BLaER1 treated with 17β-estradiol and CSF1 and Interleukin-3, amounts not matched to agents 10 nM and 100 nM (cell line): ENCODE results near the gene AKT3.

Experiments
- H3K27ac ChIP-seq, 11 experiments: shearing (Covaris generic); formaldehyde crosslinking; 2 replicates each; pipeline ENCODE4 v1.8.1; 2022
- H3K27me3 ChIP-seq, 11 experiments: shearing (Covaris generic); formaldehyde crosslinking; 2 replicates each; pipeline ENCODE4 v1.8.1; 2022
- H3K36me3 ChIP-seq, 11 experiments: shearing (Covaris generic); formaldehyde crosslinking; 2 replicates each; pipeline ENCODE4 v1.8.1; 2022
- H3K4me1 ChIP-seq, 10 experiments: shearing (Covaris generic); formaldehyde crosslinking; 2 replicates each; pipeline ENCODE4 v1.8.1; 2022
- H3K4me2 ChIP-seq, 11 experiments: shearing (Covaris generic); formaldehyde crosslinking; 2 replicates each; pipeline ENCODE4 v1.8.1; 2022
- H3K4me3 ChIP-seq, 10 experiments: shearing (Covaris generic); formaldehyde crosslinking; 2 replicates each; pipeline ENCODE4 v1.8.1; 2022
- H3K9ac ChIP-seq, 11 experiments: shearing (Covaris generic); formaldehyde crosslinking; 2 replicates each; pipeline ENCODE4 v1.8.1; 2022
- H3K9me3 ChIP-seq, 11 experiments: shearing (Covaris generic); formaldehyde crosslinking; replicated peaks in 1 of 11; 2 replicates each; pipeline ENCODE4 v1.8.1; 2022
- H4K20me1 ChIP-seq, 11 experiments: shearing (Covaris generic); formaldehyde crosslinking; 2 replicates each; pipeline ENCODE4 v1.8.1; 2022
- Cebpa-rat ChIP-seq, 11 experiments: shearing (Covaris generic); IDR thresholded peaks; 2 replicates each; pipeline ENCODE4 v1.8.1; 2022

The AKT3 gene

GRCh38 chr1:243646841-243647240, 203.2 kb downstream of the AKT3 start:
- Histone ChIP-seq H3K9ac (no peak overlapping the region), H3K36me3 (peaks cover 30 to 63% (median 48%) of the 10 kb centered on the region in 11 experiments; a peak in 21 of 22 replicates), H3K4me1 (no peaks in the 10 kb centered on the region), H3K4me3 (no peak overlapping the region), H4K20me1 (no peaks in the 10 kb centered on the region; a peak in 1 of 22 replicates), H3K4me2 (no peak overlapping the region), H3K9me3 (peaks cover 22 to 39% (median 31%) of the 10 kb centered on the region in 11 experiments; a peak in 21 of 22 replicates), H3K27me3 (no peaks in the 10 kb centered on the region), H3K27ac (no peak overlapping the region)
- TF ChIP-seq Cebpa-rat (IDR thresholded peaks at IDR 0.05) = no peak

- H3K4me3 ChIP-seq = no peak overlapping the region
- no peaks in the 10 kb centered on the region; a peak in 1 of 22 replicates for H4K20me1 ChIP-seq
- no peak overlapping the region for H3K9ac ChIP-seq
- no peak for TF ChIP-seq Cebpa-rat (IDR thresholded peaks at IDR 0.05)
- no peaks in the 10 kb centered on the region for H3K4me1 ChIP-seq
- H3K9me3 ChIP-seq = peaks cover 15 to 34% (median 27%) of the 10 kb centered on the region in 11 experiments
- no peaks in the 10 kb centered on the region for H3K27me3 ChIP-seq
- H3K4me2 ChIP-seq = no peak overlapping the region
- H3K27ac ChIP-seq = no peak overlapping the region
- peaks cover 31 to 62% (median 44%) of the 10 kb centered on the region in 11 experiments for H3K36me3 ChIP-seq
Measured at GRCh38 chr1:243645281-243645680, 204.8 kb downstream of the AKT3 start.

GRCh38 chr1:243642936-243643335, 207.1 kb downstream of the AKT3 start:
- Histone ChIP-seq H3K4me3 (no peak overlapping the region), H3K27ac (no peak overlapping the region), H3K27me3 (no peaks in the 10 kb centered on the region), H3K9me3 (peaks cover 11 to 44% (median 30%) of the 10 kb centered on the region in 11 experiments; a peak in 21 of 22 replicates), H3K36me3 (peaks cover 33 to 65% (median 46%) of the 10 kb centered on the region in 11 experiments), H3K9ac (no peak overlapping the region), H3K4me2 (no peak overlapping the region), H3K4me1 (0 out of 20 replicates have a peak, but pooled peaks cover 0 to 2% (median 0%) of the 10 kb centered on the region in 10 experiments), H4K20me1 (no peaks in the 10 kb centered on the region; a peak in 1 of 22 replicates)
- no peak for TF ChIP-seq Cebpa-rat (IDR thresholded peaks at IDR 0.05)

- H4K20me1 ChIP-seq = no peaks in the 10 kb centered on the region; a peak in 1 of 22 replicates
- no peak overlapping the region for H3K4me2 ChIP-seq
- no peak overlapping the region for H3K27ac ChIP-seq
- no peak overlapping the region for H3K4me3 ChIP-seq
- no peaks in the 10 kb centered on the region for H3K27me3 ChIP-seq
- H3K9ac ChIP-seq = no peak overlapping the region
- TF ChIP-seq Cebpa-rat (IDR thresholded peaks at IDR 0.05) = no peak
- peaks cover 10 to 28% (median 20%) of the 10 kb centered on the region in 11 experiments; a peak in 21 of 22 replicates for H3K9me3 ChIP-seq
- peaks cover 12 to 40% (median 24%) of the 10 kb centered on the region in 11 experiments; a peak in 21 of 22 replicates for H3K36me3 ChIP-seq
- H3K4me1 ChIP-seq = 0 out of 20 replicates have a peak, but pooled peaks cover 0 to 2% (median 0%) of the 10 kb centered on the region in 10 experiments
Measured at GRCh38 chr1:243639027-243639658, 210.9 kb downstream of the AKT3 start.

- no peaks in the 10 kb centered on the region; a peak in 1 of 22 replicates for H4K20me1 ChIP-seq
- 0 out of 20 replicates have a peak, but pooled peaks cover 0 to 2% (median 0%) of the 10 kb centered on the region in 10 experiments for H3K4me1 ChIP-seq
- no peak for TF ChIP-seq Cebpa-rat (IDR thresholded peaks at IDR 0.05)
- no peaks in the 10 kb centered on the region for H3K27me3 ChIP-seq
- peaks cover 10 to 28% (median 17%) of the 10 kb centered on the region in 11 experiments; a peak in 21 of 22 replicates for H3K9me3 ChIP-seq
- H3K4me2 ChIP-seq = no peak overlapping the region
- no peak overlapping the region for H3K27ac ChIP-seq
- no peak overlapping the region for H3K9ac ChIP-seq
- peaks cover 11 to 38% (median 23%) of the 10 kb centered on the region in 11 experiments; a peak in 20 of 22 replicates for H3K36me3 ChIP-seq
- no peak overlapping the region for H3K4me3 ChIP-seq
Measured at GRCh38 chr1:243638186-243638585, 211.9 kb downstream of the AKT3 start.

- H3K27ac ChIP-seq = no peak overlapping the region
- H3K27me3 ChIP-seq = no peaks in the 10 kb centered on the region
- peaks cover 13 to 34% (median 23%) of the 10 kb centered on the region in 11 experiments for H3K9me3 ChIP-seq
- H4K20me1 ChIP-seq = no peaks in the 10 kb centered on the region
- no peak overlapping the region for H3K9ac ChIP-seq
- H3K4me2 ChIP-seq = no peak overlapping the region
- H3K4me1 ChIP-seq = peaks cover 0 to 10% (median 0%) of the 10 kb centered on the region in 10 experiments; a peak in 3 of 20 replicates
- H3K36me3 ChIP-seq = peaks cover 37 to 92% (median 51%) of the 10 kb centered on the region in 11 experiments
- TF ChIP-seq Cebpa-rat (IDR thresholded peaks at IDR 0.05) = no peak
- no peak overlapping the region for H3K4me3 ChIP-seq
Measured at GRCh38 chr1:243628476-243628907, 221.6 kb downstream of the AKT3 start.

- no peak for TF ChIP-seq Cebpa-rat (IDR thresholded peaks at IDR 0.05)
- H3K27me3 ChIP-seq = no peaks in the 10 kb centered on the region
- no peak overlapping the region for H3K9ac ChIP-seq
- no peaks in the 10 kb centered on the region for H4K20me1 ChIP-seq
- peaks cover 30 to 84% (median 47%) of the 10 kb centered on the region in 11 experiments for H3K36me3 ChIP-seq
- H3K4me2 ChIP-seq = no peak overlapping the region
- H3K27ac ChIP-seq = no peak overlapping the region
- no peak overlapping the region for H3K4me3 ChIP-seq
- peaks cover 26 to 41% (median 32%) of the 10 kb centered on the region in 11 experiments for H3K9me3 ChIP-seq
- H3K4me1 ChIP-seq = no peaks in the 10 kb centered on the region
Measured at GRCh38 chr1:243623841-243624240, 226.2 kb downstream of the AKT3 start.

- Histone ChIP-seq H3K4me3 (no peak overlapping the region), H3K27ac (no peak overlapping the region), H3K4me1 (no peaks in the 10 kb centered on the region), H3K9ac (no peak overlapping the region), H3K4me2 (no peak overlapping the region), H3K36me3 (peaks cover 30 to 65% (median 45%) of the 10 kb centered on the region in 11 experiments), H4K20me1 (no peaks in the 10 kb centered on the region), H3K27me3 (no peaks in the 10 kb centered on the region), H3K9me3 (peaks cover 26 to 41% (median 32%) of the 10 kb centered on the region in 11 experiments)
- no peak for TF ChIP-seq Cebpa-rat (IDR thresholded peaks at IDR 0.05)
Measured at GRCh38 chr1:243621973-243622372, 228.1 kb downstream of the AKT3 start.

- peaks cover 20 to 46% (median 30%) of the 10 kb centered on the region in 11 experiments for H3K36me3 ChIP-seq
- H3K4me3 ChIP-seq = no peak overlapping the region
- no peaks in the 10 kb centered on the region for H3K4me1 ChIP-seq
- no peaks in the 10 kb centered on the region for H4K20me1 ChIP-seq
- peaks cover 24 to 32% (median 26%) of the 10 kb centered on the region in 11 experiments for H3K9me3 ChIP-seq
- no peak overlapping the region for H3K27ac ChIP-seq
- H3K4me2 ChIP-seq = no peak overlapping the region
- TF ChIP-seq Cebpa-rat (IDR thresholded peaks at IDR 0.05) = no peak
- H3K9ac ChIP-seq = no peak overlapping the region
- no peaks in the 10 kb centered on the region for H3K27me3 ChIP-seq
Measured at GRCh38 chr1:243620096-243620495, 229.9 kb downstream of the AKT3 start.
